HepG2 (cell line): ENCODE measurements around the gene PCIF1. TPM values are rescaled to one million over a fixed set of nuclear protein-coding genes. Genes with fewer than 3 reads are reported as not detected.

ENCODE experiments used
- ARNT ChIP-seq: fragments of 450-650 bp; IDR thresholded peaks from 2 replicates; pipeline ENCODE4 v1.6.1; 2017
- CREM ChIP-seq, 2 experiments: sonication (generic) in 1 of 2; formaldehyde crosslinking in 1 of 2; IDR thresholded peaks; 2 replicates each; pipeline versions ENCODE4 v1.4.0 to v1.6.1; 2016 to 2020; ENCODE audit warnings: antibody characterized with exemption in 1 of 2, mild to moderate bottlenecking in 1 of 2, missing genetic modification reagents in 1 of 2
- NAIF1 ChIP-seq: sonication (generic); formaldehyde crosslinking; IDR thresholded peaks from 2 replicates; pipeline ENCODE4 v1.5.0; 2020; ENCODE audit warnings: mild to moderate bottlenecking, missing genetic modification reagents, borderline replicate concordance
- NR2F2 ChIP-seq: IDR thresholded peaks from 2 replicates; pipeline ENCODE4 v1.6.1; 2012; ENCODE audit warnings: low read depth, inconsistent platforms, borderline replicate concordance
- SNAPC2 ChIP-seq: sonication (generic); formaldehyde crosslinking; IDR thresholded peaks from 2 replicates; pipeline ENCODE4 v1.8.1; 2022; ENCODE audit warnings: mild to moderate bottlenecking, missing genetic modification reagents
- ZBTB46 ChIP-seq: sonication (generic); formaldehyde crosslinking; IDR thresholded peaks from 2 replicates; pipeline ENCODE4 v1.4.0; 2020; ENCODE audit warnings: mild to moderate bottlenecking, missing genetic modification reagents, borderline replicate concordance
- ZHX1 ChIP-seq: sonication (generic); formaldehyde crosslinking; IDR thresholded peaks from 2 replicates; pipeline ENCODE4 v1.8.1; 2022; ENCODE audit warnings: low read depth, mild to moderate bottlenecking, missing genetic modification reagents
- ZNF280B ChIP-seq: sonication (generic); formaldehyde crosslinking; IDR thresholded peaks from 2 replicates; pipeline ENCODE4 v1.5.0; 2020; ENCODE audit warnings: missing genetic modification reagents, mild to moderate bottlenecking, borderline replicate concordance
- ZNF552 ChIP-seq: sonication (generic); formaldehyde crosslinking; IDR thresholded peaks from 2 replicates; pipeline ENCODE4 v1.9.0; 2022; ENCODE audit warnings: missing genetic modification reagents, mild to moderate bottlenecking, borderline replicate concordance
- polyA plus RNA-seq, 8 experiments: library from polyadenylated mRNA; depleted of rRNA in 3 of 8; stranded (reverse) in 7 of 8; unstranded in 1 of 8; fragments of >200 nt; fragmentation: Illumina TruSeq in 4 of 8; extraction: Trizol in 4 of 8; gene quantifications; 2 replicates each; pipeline versions ENCODE4 v1.2.1 to v1.2.3, GENCODE V29; 2011 to 2016; ENCODE audit warnings: low read depth in 4 of 8, missing spikeins in 1 of 8, mixed read lengths in 1 of 8; ENCODE audit not compliant: insufficient read depth in 1 of 8
- total RNA-seq, 5 experiments: library from RNA; depleted of rRNA; stranded (reverse); fragments of >200 nt; fragmentation: Illumina TruSeq; extraction: Trizol; gene quantifications; 2 replicates each; pipeline ENCODE4 v1.2.3, GENCODE V29; 2016; ENCODE audit warnings: low read depth in 1 of 5
- TF ChIP-seq, protein P1 (sequence below): sonication (generic); formaldehyde crosslinking; IDR thresholded peaks from 2 replicates; pipeline ENCODE4 v1.4.0; 2020; ENCODE audit warnings: missing genetic modification reagents, borderline replicate concordance
- TF ChIP-seq, protein P2 (sequence below): sonication (generic); formaldehyde crosslinking; IDR thresholded peaks from 2 replicates; pipeline ENCODE4 v1.9.0; 2022; ENCODE audit warnings: low read depth, missing genetic modification reagents

PCIF1 gene
- total and polyA plus RNA-seq, 2 of the 13 experiments (the other 11 are each of a cell fraction or from before 2014, with no cell fraction given), result 20.9 to 24.4 TPM

- TF ChIP-seq, protein P1, sequence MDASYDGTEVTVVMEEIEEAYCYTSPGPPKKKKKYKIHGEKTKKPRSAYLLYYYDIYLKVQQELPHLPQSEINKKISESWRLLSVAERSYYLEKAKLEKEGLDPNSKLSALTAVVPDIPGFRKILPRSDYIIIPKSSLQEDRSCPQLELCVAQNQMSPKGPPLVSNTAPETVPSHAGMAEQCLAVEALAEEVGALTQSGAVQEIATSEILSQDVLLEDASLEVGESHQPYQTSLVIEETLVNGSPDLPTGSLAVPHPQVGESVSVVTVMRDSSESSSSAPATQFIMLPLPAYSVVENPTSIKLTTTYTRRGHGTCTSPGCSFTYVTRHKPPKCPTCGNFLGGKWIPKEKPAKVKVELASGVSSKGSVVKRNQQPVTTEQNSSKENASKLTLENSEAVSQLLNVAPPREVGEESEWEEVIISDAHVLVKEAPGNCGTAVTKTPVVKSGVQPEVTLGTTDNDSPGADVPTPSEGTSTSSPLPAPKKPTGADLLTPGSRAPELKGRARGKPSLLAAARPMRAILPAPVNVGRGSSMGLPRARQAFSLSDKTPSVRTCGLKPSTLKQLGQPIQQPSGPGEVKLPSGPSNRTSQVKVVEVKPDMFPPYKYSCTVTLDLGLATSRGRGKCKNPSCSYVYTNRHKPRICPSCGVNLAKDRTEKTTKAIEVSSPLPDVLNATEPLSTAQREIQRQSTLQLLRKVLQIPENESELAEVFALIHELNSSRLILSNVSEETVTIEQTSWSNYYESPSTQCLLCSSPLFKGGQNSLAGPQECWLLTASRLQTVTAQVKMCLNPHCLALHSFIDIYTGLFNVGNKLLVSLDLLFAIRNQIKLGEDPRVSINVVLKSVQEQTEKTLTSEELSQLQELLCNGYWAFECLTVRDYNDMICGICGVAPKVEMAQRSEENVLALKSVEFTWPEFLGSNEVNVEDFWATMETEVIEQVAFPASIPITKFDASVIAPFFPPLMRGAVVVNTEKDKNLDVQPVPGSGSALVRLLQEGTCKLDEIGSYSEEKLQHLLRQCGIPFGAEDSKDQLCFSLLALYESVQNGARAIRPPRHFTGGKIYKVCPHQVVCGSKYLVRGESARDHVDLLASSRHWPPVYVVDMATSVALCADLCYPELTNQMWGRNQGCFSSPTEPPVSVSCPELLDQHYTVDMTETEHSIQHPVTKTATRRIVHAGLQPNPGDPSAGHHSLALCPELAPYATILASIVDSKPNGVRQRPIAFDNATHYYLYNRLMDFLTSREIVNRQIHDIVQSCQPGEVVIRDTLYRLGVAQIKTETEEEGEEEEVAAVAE (CRISPR knock-in tag), result no peak
- TF ChIP-seq, protein P2, sequence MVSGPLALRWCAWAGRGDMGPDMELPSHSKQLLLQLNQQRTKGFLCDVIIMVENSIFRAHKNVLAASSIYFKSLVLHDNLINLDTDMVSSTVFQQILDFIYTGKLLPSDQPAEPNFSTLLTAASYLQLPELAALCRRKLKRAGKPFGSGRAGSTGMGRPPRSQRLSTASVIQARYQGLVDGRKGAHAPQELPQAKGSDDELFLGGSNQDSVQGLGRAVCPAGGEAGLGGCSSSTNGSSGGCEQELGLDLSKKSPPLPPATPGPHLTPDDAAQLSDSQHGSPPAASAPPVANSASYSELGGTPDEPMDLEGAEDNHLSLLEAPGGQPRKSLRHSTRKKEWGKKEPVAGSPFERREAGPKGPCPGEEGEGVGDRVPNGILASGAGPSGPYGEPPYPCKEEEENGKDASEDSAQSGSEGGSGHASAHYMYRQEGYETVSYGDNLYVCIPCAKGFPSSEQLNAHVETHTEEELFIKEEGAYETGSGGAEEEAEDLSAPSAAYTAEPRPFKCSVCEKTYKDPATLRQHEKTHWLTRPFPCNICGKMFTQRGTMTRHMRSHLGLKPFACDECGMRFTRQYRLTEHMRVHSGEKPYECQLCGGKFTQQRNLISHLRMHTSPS (CRISPR knock-in tag), result no peak
- TF ChIP-seq ARNT (no peak), ZHX1 (no peak), NR2F2 (no peak), ZBTB46 (no peak), ZNF552 (CRISPR knock-in tag) (no peak), NAIF1 (CRISPR knock-in tag) (no peak), SNAPC2 (no peak), CREM (IDR thresholded peaks at IDR 0.05) (no peak), CREM (CRISPR knock-in tag; IDR thresholded peaks at IDR 0.05) (no peak), ZNF280B (CRISPR knock-in tag) (no peak)
These were observed 22.8 kb downstream of the PCIF1 start (continued) for GRCh38 chr20:45957021-45957941.
